GM18519 (cell line): ENCODE measurements around the gene RASAL2.
"Not testable (repeated sequence)": the region's sequence is repeated elsewhere in the genome, so short reads cannot be mapped to it uniquely, and the experiment has no call there.

Source experiments
- ATAC-seq: cut with Tn5 transposase; IDR thresholded peaks from one replicate; pipeline ENCODE4 v1.9.1; 2021; ENCODE audit warnings: mild to moderate bottlenecking, moderate library complexity; ENCODE audit not compliant: unreplicated experiment, low FRiP score

The RASAL2 gene

GRCh38 chr1:178218550-178218949 lies 124.6 kb downstream of the RASAL2 start:
- no peak for ATAC-seq

GRCh38 chr1:178220094-178220493 lies 126.2 kb downstream of the RASAL2 start:
- ATAC-seq = no peak

- ATAC-seq = no peak
These were observed 129.4 kb downstream of the RASAL2 start for GRCh38 chr1:178223289-178223688.

GRCh38 chr1:178224358-178224757 lies 130.5 kb downstream of the RASAL2 start:
- no peak for ATAC-seq

- no peak for ATAC-seq
These were observed 137.0 kb downstream of the RASAL2 start for GRCh38 chr1:178230881-178231409.

GRCh38 chr1:178232108-178232507 lies 138.2 kb downstream of the RASAL2 start:
- no peak for ATAC-seq

- no peak for ATAC-seq
These were observed 139.0 kb downstream of the RASAL2 start for GRCh38 chr1:178232949-178233348.

GRCh38 chr1:178237121-178237520 lies 143.2 kb downstream of the RASAL2 start:
- no peak for ATAC-seq

- no peak for ATAC-seq
These were observed 145.0 kb downstream of the RASAL2 start for GRCh38 chr1:178238722-178239510.

- no peak for ATAC-seq
These were observed 147.2 kb downstream of the RASAL2 start for GRCh38 chr1:178241057-178241456.

GRCh38 chr1:178241837-178242236 lies 147.9 kb downstream of the RASAL2 start:
- ATAC-seq = no peak

- ATAC-seq = no peak
These were observed 149.2 kb downstream of the RASAL2 start for GRCh38 chr1:178243119-178243518.

- ATAC-seq = no peak
These were observed 150.0 kb downstream of the RASAL2 start for GRCh38 chr1:178243890-178244289.

GRCh38 chr1:178248284-178248683 lies 154.4 kb downstream of the RASAL2 start:
- not testable (repeated sequence) for ATAC-seq

- not testable (repeated sequence) for ATAC-seq
These were observed 159.7 kb downstream of the RASAL2 start for GRCh38 chr1:178253581-178253980.

- ATAC-seq = no peak
These were observed 160.5 kb downstream of the RASAL2 start for GRCh38 chr1:178254433-178254832.

- ATAC-seq = no peak
These were observed 164.6 kb downstream of the RASAL2 start for GRCh38 chr1:178258536-178258935.

- ATAC-seq = no peak
These were observed 168.2 kb downstream of the RASAL2 start for GRCh38 chr1:178262120-178262500.

- ATAC-seq = no peak
These were observed 169.4 kb downstream of the RASAL2 start for GRCh38 chr1:178263341-178263740.

- no peak for ATAC-seq
These were observed 172.2 kb downstream of the RASAL2 start for GRCh38 chr1:178266113-178266512.

- no peak for ATAC-seq
These were observed 172.7 kb downstream of the RASAL2 start for GRCh38 chr1:178266619-178267066.

- ATAC-seq = no peak
These were observed 173.8 kb downstream of the RASAL2 start for GRCh38 chr1:178267646-178268094.
